LoVo (cell line): ENCODE data around the gene SF3A2.
"Not testable (repeated sequence)": the region's sequence is repeated elsewhere in the genome, so short reads cannot be mapped to it uniquely, and the experiment has no call there.

Source experiments
- DNase-seq: peaks from one replicate; pipeline ENCODE4 v3.0.0-alpha.2; 2016; ENCODE audit warnings: low spot score

SF3A2 gene

GRCh38 chr19:2274931-2275535, 38.4 kb downstream of the SF3A2 start:
- no peak for DNase-seq

- no peak for DNase-seq
Measured at GRCh38 chr19:2275588-2276428, 39.2 kb downstream of the SF3A2 start.

DNA sequence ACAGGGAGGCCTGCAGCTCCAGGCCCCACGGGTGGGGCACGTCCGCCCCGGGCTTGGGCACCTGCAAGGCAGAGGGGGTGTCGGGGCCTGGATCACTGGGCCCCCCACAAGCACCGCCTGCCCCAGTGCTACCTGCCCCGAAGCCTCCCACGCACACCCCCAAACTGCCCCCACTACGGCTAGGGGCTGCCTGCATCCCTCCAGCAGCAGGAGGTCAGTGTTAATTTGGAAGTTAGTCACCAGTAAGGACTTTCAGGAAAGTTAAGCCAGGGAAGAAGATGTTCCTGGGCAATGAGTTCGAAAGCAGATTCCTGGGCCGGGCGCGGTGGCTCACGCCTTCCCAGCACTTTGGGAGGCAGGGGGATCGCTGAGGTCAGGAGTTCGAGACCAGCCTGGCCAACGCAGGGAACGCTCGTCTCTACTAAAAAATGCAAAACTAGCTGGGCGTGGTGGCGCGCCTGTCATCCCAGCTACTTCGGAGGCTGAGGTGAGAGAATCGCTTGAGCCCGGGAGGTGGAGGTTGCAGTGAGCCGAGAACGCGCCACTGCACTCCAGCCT, 39.9 kb downstream of the SF3A2 start:
- no peak for DNase-seq

DNA sequence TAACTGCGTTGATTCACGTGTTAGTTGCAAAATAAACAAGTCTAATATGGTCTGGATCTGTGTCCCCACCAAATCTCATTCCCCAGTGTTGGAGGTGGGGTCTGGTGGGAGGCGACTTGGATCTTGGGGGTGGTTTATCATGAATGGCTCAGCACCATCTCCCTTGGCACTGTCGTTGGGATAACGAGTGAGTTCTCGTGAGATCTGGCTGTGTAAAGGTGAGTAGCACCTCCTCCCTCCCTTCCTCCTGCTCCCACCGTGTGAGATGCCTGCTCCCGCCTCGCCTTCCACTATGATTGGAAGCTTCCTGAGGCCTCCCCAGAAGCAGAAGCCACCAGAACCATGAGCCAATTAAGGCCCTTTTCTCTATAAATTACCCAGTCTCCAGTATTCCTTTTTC, 40.5 kb downstream of the SF3A2 start:
- DNase-seq, result no peak

GRCh38 chr19:2278459-2279158, 42.0 kb downstream of the SF3A2 start:
- no peak for DNase-seq

GRCh38 chr19:2280633-2281264, 44.1 kb downstream of the SF3A2 start:
- no peak for DNase-seq

GRCh38 chr19:2281265-2282061, 44.8 kb downstream of the SF3A2 start:
- DNase-seq, result not testable (repeated sequence)

- no peak for DNase-seq
Measured at GRCh38 chr19:2282062-2282861, 45.6 kb downstream of the SF3A2 start, which contains the start of gene PEAK3. PEAK3 (minus strand) TSS chr19:2282175; CDS start chr19:2280931, 1,244 bp downstream.

GRCh38 chr19:2282862-2283237, 46.2 kb downstream of the SF3A2 start:
- DNase-seq, result no peak

DNA sequence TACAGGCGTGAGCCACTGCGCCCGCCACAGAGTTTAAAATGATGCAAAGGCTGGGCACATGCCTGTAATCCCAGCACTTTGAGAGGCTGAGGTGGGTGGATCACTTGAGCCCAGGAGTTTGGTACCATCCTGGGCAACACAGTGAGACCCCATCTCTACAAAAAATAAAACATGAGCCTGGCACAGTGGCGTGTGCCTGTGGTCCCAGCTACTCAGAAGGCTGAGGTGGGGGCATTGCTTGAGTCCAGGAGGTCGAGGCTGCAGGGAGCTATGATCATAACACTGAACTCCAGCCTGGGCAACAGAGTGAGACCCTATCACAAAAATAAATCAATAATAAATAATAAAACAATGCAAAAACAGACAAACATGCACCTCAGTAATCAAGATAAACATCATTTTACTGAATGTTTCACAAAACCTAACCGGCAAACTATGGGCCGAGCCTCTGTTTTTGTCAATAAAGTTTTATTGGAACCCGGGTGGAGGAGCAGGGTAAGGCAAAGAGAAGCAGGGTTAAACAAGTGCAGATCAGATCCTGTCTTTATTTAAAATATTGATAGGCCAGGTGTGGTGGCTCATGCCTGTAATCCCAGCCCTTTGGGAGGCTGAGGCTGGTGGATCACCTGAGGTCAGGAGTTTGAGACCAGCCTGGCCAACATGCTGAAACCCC, 47.3 kb downstream of the SF3A2 start:
- DNase-seq, result no peak

- DNase-seq, result no peak
Measured at GRCh38 chr19:2286402-2287140, 49.9 kb downstream of the SF3A2 start.

- no peak for DNase-seq
Measured at GRCh38 chr19:2287585-2288337, 51.1 kb downstream of the SF3A2 start.

- DNase-seq, result no peak
Measured at GRCh38 chr19:2288338-2288817, 51.8 kb downstream of the SF3A2 start.

GRCh38 chr19:2288818-2289713, 52.4 kb downstream of the SF3A2 start:
- no peak for DNase-seq

GRCh38 chr19:2289714-2290435, 53.3 kb downstream of the SF3A2 start:
- no peak for DNase-seq

DNA sequence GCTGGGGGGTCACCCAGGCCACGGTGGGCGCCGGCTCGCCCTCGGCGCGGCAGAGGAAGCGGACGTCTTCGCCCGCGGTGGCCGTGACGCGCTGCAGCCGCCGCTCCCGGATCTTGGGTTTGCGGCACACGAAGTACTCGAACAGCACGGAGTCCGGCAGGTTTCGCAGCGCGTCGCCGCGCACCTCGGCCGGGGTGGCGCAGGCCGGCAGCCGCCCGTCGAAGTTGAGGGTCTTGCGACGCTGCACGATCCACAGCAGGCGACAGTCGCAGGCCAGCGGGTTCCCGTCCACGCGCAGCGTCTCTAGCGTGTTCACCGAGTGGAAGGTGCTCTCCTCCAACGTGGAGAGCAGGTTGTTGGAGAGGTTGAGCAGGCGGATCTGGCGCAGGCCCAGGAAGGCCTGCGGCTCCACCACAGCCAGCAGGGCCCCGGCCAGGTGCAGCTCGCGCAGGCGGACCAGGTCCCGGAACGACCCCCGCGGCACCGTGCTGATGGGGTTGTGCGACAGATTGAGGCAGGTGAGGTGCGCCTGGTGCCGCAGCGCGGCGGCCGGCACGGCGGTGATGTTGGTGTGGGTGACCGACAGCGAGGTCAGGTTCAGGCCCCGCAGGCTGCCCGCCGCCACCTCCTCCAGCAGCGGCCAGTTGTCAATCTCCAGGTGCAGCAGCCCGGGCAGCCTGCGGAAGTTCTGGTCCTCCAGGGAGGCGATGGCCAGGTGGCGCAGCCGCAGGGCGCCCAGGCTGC, 54.0 kb downstream of the SF3A2 start:
- DNase-seq, result no peak
